Measurements from ENCODE around the gene PABPN1L. TPM values are rescaled to one million over a fixed set of nuclear protein-coding genes. Genes with fewer than 3 reads are reported as not detected.

PABPN1L gene
- total RNA-seq, 2 donors from 2014 or later = not detected

DNA sequence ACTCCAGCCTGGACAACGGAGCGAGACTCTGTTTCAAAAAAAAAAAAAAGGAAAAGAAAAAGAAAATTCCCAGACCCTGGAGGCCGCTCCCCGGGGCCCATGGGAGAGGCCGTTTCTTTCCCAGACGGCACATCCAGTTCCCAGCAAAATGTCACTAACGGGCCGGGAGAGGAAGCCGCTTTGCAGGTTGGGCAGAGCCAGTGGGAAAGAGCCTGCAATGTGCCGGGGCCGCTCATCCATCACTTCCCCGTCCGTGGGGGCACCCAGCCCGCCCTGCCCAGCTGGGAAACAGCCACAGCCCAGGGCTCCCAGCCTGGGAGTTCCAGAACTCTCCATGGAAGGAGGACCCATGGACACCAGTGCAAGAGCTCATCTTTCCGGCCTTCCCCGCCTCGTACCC is 41.8 kb upstream of the PABPN1L start:
- peak overlapping the region; percentile 40 for H3K27ac ChIP-seq
- H3K36me3 ChIP-seq = no peaks in the 10 kb centered on the region
- no peaks in the 10 kb centered on the region for H3K9me3 ChIP-seq
- no peak for DNase-seq (ENCODE audit: low spot score)
- H3K4me3 ChIP-seq = no peak overlapping the region
- TF ChIP-seq, protein P1, sequence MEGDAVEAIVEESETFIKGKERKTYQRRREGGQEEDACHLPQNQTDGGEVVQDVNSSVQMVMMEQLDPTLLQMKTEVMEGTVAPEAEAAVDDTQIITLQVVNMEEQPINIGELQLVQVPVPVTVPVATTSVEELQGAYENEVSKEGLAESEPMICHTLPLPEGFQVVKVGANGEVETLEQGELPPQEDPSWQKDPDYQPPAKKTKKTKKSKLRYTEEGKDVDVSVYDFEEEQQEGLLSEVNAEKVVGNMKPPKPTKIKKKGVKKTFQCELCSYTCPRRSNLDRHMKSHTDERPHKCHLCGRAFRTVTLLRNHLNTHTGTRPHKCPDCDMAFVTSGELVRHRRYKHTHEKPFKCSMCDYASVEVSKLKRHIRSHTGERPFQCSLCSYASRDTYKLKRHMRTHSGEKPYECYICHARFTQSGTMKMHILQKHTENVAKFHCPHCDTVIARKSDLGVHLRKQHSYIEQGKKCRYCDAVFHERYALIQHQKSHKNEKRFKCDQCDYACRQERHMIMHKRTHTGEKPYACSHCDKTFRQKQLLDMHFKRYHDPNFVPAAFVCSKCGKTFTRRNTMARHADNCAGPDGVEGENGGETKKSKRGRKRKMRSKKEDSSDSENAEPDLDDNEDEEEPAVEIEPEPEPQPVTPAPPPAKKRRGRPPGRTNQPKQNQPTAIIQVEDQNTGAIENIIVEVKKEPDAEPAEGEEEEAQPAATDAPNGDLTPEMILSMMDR (IDR thresholded peaks at IDR 0.05) = no peak
- peaks cover 0 to 44% of the 10 kb centered on the region in 2 donors for H3K4me1 ChIP-seq
- no peaks in the 10 kb centered on the region for H3K27me3 ChIP-seq

DNA sequence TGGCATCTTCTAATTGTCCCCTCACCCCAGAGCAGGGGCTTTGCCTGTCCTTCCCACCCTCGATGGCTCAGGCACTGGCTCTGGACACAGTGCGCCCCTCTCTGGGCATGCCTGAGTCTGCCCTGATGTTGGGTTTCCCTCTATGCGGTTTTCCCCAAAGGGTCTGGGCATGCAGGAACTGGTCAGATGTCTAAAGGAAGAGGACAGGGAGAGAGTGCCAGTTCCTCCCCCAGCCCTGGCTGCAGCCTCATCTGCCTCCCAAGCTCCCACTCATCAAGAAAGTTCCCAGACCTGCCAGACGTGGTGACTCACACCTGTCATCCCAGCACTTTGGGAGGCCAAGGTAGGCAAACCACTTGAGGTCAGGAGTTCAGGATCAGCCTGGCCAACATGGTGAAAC is 41.3 kb upstream of the PABPN1L start:
- Histone ChIP-seq H3K4me3 (no peak overlapping the region), H3K27me3 (no peaks in the 10 kb centered on the region), H3K27ac (no peak overlapping the region), H3K4me1 (peaks cover 0 to 44% of the 10 kb centered on the region in 2 donors), H3K36me3 (no peaks in the 10 kb centered on the region), H3K9me3 (no peaks in the 10 kb centered on the region)
- TF ChIP-seq, protein P1 (IDR thresholded peaks at IDR 0.05) = no peak
- DNase-seq (ENCODE audit: low spot score) = no peak

DNA sequence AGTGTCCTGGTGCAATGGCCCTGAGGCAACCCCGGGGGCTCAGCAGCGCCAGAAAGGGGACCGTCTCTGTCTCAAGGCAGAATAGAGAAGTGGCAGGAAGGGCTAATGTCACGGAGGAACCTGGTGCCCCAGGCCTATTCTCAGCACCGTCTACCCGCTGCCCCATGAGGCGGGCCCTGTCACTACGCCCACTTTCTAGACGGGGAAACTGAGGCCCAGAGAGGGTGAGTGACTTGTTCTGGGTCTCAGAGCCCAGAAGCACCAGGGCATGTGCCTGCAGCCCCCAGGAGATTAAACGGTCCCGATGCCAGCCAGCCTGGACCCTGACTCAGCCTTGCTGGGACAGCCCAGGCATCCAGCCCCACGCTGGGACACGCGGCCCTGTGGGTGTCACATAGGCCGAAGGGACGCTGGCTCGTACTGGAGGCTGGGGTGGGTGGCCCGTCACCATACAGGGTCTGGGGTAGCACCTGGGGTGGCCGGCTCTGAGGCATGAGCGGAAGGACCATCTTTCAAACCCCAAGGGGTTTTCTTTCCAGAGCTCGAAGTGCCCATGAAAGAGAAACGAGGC is 40.2 kb upstream of the PABPN1L start:
- TF ChIP-seq, protein P1 (IDR thresholded peaks at IDR 0.05) = no peak
- no peak for DNase-seq (ENCODE audit: low spot score)
- H3K27ac ChIP-seq = no peak overlapping the region
- no peaks in the 10 kb centered on the region for H3K36me3 ChIP-seq
- peaks cover 0 to 42% of the 10 kb centered on the region in 2 donors for H3K4me1 ChIP-seq
- H3K9me3 ChIP-seq = no peaks in the 10 kb centered on the region
- H3K4me3 ChIP-seq = no peak overlapping the region
- no peaks in the 10 kb centered on the region for H3K27me3 ChIP-seq

DNA sequence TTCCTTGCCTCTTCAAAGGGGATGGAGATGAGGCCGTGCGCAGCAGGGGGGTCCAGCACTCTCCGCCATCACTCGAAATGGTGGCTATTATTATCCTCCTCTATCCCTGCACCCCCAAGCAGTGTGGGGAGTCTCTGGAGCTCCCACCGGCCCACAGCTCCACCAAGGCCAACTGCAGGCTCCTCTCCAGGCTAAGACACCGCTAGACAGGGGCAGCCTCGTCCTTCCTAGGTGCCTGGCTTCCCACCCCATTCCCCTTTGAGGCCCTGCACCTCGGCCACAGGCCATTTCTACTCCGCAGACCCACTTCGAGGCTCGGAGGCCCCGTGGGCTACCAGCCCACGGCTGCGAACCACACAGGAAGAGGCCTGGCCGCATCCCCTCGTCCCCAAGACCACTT is 39.6 kb upstream of the PABPN1L start:
- peaks cover 0 to 36% of the 10 kb centered on the region in 2 donors for H3K4me1 ChIP-seq
- TF ChIP-seq, protein P1 (IDR thresholded peaks at IDR 0.05) = no peak
- H3K27ac ChIP-seq = no peak overlapping the region
- no peaks in the 10 kb centered on the region for H3K36me3 ChIP-seq
- H3K4me3 ChIP-seq = no peak overlapping the region
- no peaks in the 10 kb centered on the region for H3K27me3 ChIP-seq
- H3K9me3 ChIP-seq = no peaks in the 10 kb centered on the region
- no peak for DNase-seq (ENCODE audit: low spot score)

DNA sequence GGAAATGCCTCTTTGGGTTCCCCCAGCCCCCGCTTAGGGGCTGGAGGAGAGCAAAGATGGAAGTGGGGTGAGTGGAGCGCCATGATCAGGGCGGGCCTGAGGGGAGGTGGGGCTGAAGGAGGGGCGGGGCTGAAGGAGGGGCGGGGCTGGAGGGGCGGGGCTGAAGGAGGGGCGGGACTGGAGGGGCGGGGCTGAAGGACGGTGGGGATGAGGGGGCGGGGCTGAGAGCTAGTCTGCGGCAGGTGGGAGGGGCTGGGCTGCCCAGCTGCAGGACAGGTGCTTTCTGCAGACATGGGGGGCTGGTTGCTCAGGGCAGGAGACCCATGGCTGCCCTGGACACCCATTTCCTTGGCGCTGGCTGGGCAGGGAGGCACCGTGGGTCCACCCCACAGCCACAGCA is 39.1 kb upstream of the PABPN1L start:
- Histone ChIP-seq H3K4me1 (peaks cover 0 to 32% of the 10 kb centered on the region in 2 donors), H3K27me3 (no peaks in the 10 kb centered on the region), H3K27ac (no peak overlapping the region), H3K4me3 (no peak overlapping the region), H3K36me3 (no peaks in the 10 kb centered on the region), H3K9me3 (no peaks in the 10 kb centered on the region)
- TF ChIP-seq, protein P1 (IDR thresholded peaks at IDR 0.05) = no peak
- no peak for DNase-seq (ENCODE audit: low spot score)
